ENCODE measurements around the gene NFIB. TPM values are rescaled to one million over a fixed set of nuclear protein-coding genes. Genes with fewer than 3 reads are reported as not detected.

Gene NFIB
- total RNA-seq, 2 donors from 2014 or later, result 230 to 305 TPM

GRCh38 chr9:14061936-14062585 lies 251.9 kb downstream of the NFIB start:
- no peak for DNase-seq (ENCODE audit: low spot score)
- intact Hi-C loops (cut with DNase I), result no loop called here

- intact Hi-C loops (cut with DNase I), result no loop called here
- no peak for DNase-seq (ENCODE audit: low spot score)
Measured at GRCh38 chr9:14058325-14058688, 255.6 kb downstream of the NFIB start.

- no peak for DNase-seq (ENCODE audit: low spot score)
- intact Hi-C loops (cut with DNase I), result no loop called here
Measured at GRCh38 chr9:14057368-14058324, 256.3 kb downstream of the NFIB start.

GRCh38 chr9:14056316-14056861 lies 257.6 kb downstream of the NFIB start:
- intact Hi-C loops (cut with DNase I), result no loop called here
- DNase-seq (ENCODE audit: low spot score), result no peak

GRCh38 chr9:14054096-14054495 lies 259.8 kb downstream of the NFIB start:
- intact Hi-C loops (cut with DNase I), result no loop called here
- no peak for DNase-seq (ENCODE audit: low spot score)

- intact Hi-C loops (cut with DNase I), result no loop called here
- DNase-seq (ENCODE audit: low spot score), result no peak
Measured at GRCh38 chr9:14052359-14052758, 261.6 kb downstream of the NFIB start.

- no peak for DNase-seq (ENCODE audit: low spot score)
- intact Hi-C loops (cut with DNase I), result no loop called here
Measured at GRCh38 chr9:14051419-14051818, 262.5 kb downstream of the NFIB start.

GRCh38 chr9:14043483-14043882 lies 270.5 kb downstream of the NFIB start:
- no peak for DNase-seq (ENCODE audit: low spot score)
- intact Hi-C loops (cut with DNase I), result no loop called here

GRCh38 chr9:14037331-14037730 lies 276.6 kb downstream of the NFIB start:
- no peak for DNase-seq (ENCODE audit: low spot score)

GRCh38 chr9:14033067-14033466 lies 280.9 kb downstream of the NFIB start:
- intact Hi-C loops (cut with DNase I), result loop anchor here in 1 of 2 donors (10.0 kb wide), 1 partner anchor 928 kb away; no protein-coding TSS in a partner anchor
- DNase-seq (ENCODE audit: low spot score), result no peak

More at GRCh38 chr9:14037331-14037730, 276.6 kb downstream of the NFIB start:
- intact Hi-C loops (cut with DNase I), result loop anchor here in 1 of 2 donors (10.0 kb wide), 1 partner anchor 933 kb away; no protein-coding TSS in a partner anchor

Measured in posterior vena cava (tissue), 2 donors.